Choroid plexus epithelial cell (primary cell): ENCODE data around the gene RALGPS1.

Experiments used
- DNase-seq: peaks from one replicate; pipeline ENCODE4 v3.0.0-alpha.2; 2010; ENCODE audit warnings: low read depth
- H3K4me3 ChIP-seq: 2 replicates; pipeline ENCODE4 v1.5.1; 2011; ENCODE audit warnings: low read depth, mild to moderate bottlenecking, control low read depth, low read length, moderate library complexity
- TF ChIP-seq, protein P1 (sequence below): conservative IDR thresholded peaks from 2 replicates; pipeline ENCODE4 v1.5.1; 2011; ENCODE audit warnings: low read depth, mild to moderate bottlenecking, control low read depth, inconsistent platforms, low read length, moderate library complexity

RALGPS1 gene

DNA sequence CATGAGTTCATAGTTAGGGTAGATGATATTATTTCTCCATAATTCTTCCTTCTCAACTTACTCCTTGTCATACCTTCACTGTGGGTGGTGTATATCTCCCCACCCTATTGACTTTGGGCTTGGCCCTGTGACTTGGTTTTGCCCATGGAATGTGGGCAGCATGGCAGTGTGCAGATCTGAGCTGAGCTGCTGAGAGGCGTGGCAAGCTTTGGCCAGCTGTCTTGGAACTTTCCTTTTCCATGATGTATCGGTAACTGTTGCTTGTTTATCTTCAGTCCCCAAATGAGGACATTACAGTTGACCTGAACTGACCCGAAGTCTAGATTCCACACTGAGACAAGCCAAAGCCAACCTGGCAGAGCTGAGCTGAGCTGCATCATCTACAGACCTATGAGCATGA, 70.4 kb downstream of the RALGPS1 start:
- no peak overlapping the region for H3K4me3 ChIP-seq
- no peak for DNase-seq
- TF ChIP-seq, protein P1, sequence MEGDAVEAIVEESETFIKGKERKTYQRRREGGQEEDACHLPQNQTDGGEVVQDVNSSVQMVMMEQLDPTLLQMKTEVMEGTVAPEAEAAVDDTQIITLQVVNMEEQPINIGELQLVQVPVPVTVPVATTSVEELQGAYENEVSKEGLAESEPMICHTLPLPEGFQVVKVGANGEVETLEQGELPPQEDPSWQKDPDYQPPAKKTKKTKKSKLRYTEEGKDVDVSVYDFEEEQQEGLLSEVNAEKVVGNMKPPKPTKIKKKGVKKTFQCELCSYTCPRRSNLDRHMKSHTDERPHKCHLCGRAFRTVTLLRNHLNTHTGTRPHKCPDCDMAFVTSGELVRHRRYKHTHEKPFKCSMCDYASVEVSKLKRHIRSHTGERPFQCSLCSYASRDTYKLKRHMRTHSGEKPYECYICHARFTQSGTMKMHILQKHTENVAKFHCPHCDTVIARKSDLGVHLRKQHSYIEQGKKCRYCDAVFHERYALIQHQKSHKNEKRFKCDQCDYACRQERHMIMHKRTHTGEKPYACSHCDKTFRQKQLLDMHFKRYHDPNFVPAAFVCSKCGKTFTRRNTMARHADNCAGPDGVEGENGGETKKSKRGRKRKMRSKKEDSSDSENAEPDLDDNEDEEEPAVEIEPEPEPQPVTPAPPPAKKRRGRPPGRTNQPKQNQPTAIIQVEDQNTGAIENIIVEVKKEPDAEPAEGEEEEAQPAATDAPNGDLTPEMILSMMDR = no peak

DNA sequence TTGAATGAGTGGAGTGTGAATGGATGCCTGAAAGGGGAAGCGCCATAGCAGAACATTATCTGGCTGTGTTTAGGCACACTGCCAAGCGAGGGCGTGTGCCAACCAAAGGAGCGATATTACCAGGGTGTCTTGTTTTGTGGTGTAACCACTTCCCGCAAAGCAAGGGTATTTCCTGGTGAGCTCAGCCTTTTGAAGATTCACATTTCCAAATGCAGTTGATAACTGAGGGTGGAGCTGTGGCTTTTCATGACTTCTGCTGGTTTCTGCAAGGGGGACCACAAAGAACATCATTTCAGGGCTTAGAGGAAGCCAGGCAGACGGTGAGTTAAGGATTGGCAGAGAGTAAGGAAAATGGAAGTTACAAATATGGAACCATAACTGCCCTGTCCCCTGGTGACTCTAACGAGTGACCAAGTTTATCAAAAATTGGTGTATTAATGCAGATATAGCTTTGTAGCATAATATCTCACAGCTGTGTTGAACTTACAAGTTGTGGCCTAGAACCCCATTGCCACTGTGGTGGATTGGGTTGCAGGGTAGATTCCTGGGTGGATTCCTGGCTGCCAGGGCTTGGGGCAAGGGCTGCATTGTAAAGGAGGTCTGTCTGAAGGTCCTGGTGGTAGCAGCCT, 71.4 kb downstream of the RALGPS1 start:
- TF ChIP-seq, protein P1 = peak; percentile 2
- DNase-seq = peak; percentile 61
- H3K4me3 ChIP-seq = no peak overlapping the region

DNA sequence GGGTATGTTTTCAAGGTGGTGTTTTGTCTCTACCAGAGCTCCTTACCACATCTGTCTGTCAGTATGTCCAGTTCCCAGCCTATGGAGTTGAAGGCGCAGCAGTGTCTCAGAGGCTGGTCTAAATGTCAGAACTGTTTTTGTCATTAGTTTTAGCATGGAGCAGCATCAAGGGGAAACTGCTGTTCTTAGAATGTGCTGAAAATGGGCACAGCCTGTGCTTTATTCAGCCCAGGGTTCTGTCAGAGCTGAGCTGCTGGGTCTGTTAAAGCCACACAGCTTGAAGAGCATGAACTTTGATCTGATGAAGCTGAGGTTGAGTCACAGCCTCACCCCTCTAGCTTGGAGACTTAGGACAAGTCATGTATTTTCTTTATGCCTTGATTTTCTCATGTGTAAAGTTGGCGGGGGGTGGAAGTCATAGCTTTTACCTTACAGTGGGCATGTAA, 71.9 kb downstream of the RALGPS1 start:
- TF ChIP-seq, protein P1 = no peak
- no peak for DNase-seq
- H3K4me3 ChIP-seq = no peak overlapping the region

DNA sequence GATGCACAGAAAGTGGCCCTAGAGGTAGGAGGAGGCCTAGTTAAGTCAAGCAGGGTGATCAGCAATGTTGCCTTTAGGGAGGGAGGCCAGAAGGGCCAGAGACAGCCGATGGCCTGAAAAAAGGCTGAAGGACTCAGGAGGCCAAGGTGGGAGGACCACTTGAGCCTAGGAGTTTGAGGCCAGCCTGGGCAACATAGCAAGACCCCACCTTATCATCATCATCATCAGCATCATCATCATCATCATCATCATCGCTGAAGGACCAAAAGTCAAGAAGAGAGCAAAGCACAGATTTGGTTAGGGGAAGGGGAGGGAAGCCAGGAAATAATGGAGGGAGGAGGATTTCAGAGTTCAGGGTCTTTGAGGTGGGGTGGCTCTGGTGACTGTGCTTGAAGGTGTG, 74.3 kb downstream of the RALGPS1 start:
- H3K4me3 ChIP-seq = no peak overlapping the region
- DNase-seq = no peak
- TF ChIP-seq, protein P1 = no peak

DNA sequence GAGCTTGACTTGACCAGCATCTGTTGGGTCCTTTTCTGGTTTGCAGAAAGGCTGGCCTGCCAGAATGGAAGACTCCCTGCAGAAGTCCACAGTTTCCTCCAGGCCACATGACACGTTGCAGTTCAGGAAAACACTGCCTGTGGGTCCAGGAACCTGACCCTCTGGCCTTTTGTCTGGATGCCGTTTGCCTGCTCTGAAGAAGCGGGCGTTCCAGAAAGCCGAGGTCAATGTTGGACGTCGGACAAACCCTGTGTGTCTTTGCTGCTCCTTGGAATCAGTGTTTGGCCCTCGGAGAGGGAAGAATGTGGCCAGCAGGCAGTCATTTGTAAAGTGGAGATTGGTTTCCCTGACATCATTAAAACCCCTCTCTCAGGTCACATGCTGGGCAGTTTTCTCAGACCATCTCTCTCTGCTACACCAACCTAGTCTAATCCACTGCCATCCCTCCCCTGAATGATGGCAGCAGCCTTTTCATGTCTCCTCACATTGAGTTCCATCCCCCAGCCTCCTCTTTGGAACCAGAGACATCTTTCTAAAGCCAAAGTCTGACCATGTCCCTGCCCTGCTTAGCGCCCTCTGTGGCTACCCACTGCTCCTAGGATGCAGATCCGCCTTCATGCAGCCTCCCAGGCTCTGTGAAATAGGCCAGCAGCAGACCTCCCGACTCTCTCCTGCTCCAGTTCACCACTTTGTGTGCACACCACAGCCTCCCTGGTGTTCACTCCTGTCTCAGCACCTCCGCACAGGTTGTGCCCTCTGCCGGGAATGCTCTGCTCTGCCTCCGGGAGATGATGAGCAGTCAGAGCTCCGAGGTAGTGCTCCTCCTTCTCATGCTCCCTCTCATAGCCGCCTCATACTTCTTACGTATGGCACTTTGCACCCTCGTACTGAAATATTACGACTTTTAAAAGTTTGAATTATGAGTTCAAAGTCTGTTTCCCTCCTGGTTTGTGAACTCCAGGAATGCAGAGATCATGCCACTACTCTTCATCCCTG, 75.6 kb downstream of the RALGPS1 start:
- no peak overlapping the region for H3K4me3 ChIP-seq
- DNase-seq = peak; percentile 74
- TF ChIP-seq, protein P1 = peak; percentile 9

DNA sequence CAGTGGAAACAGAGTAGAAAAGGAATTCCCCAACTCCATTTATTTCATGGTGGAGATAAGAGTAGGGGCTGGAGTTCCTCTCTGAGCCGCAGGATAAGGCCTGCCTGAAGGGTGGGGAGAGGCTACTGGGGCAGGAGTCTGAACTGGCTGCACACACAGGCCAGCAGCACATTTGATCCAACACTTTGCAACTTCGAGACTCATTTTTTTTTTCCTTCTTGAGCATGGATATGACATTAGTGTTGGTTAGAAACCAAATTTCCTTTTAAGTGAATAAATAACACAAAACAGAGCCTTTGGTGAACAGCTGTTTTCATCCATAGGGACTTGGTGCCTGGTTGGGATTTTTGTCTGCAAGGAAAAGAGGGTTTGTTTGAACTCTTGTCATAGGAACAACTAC, 76.6 kb downstream of the RALGPS1 start:
- no peak overlapping the region for H3K4me3 ChIP-seq
- TF ChIP-seq, protein P1 = no peak
- DNase-seq = no peak
